OCI-M1 (cell line): ENCODE results near the gene LMAN2.
"Not testable (repeated sequence)": the region's sequence is repeated elsewhere in the genome, so short reads cannot be mapped to it uniquely, and the experiment has no call there.

Source experiments
- DNase-seq: peaks from one replicate; lab custom pipeline; 2025; lab: John Stamatoyannopoulos, UW

Gene LMAN2

GRCh38 chr5:177378884-177379883 lies 27.7 kb upstream of the LMAN2 start:
- peak; percentile 91 for DNase-seq

- no peak for DNase-seq
Measured at GRCh38 chr5:177377851-177378776, 26.6 kb upstream of the LMAN2 start.

- DNase-seq: no peak
Measured at GRCh38 chr5:177376107-177376506, 24.6 kb upstream of the LMAN2 start.

- DNase-seq: not testable (repeated sequence)
Measured at GRCh38 chr5:177375516-177375915, 24.0 kb upstream of the LMAN2 start.

- DNase-seq: no peak
Measured at GRCh38 chr5:177374211-177374610, 22.7 kb upstream of the LMAN2 start.

GRCh38 chr5:177373806-177374205 lies 22.3 kb upstream of the LMAN2 start:
- no peak for DNase-seq

GRCh38 chr5:177372910-177373309 lies 21.4 kb upstream of the LMAN2 start:
- DNase-seq: no peak

GRCh38 chr5:177372034-177372896 lies 20.8 kb upstream of the LMAN2 start:
- DNase-seq: no peak

GRCh38 chr5:177371120-177372033 lies 19.9 kb upstream of the LMAN2 start:
- no peak for DNase-seq

GRCh38 chr5:177370488-177371119 lies 19.1 kb upstream of the LMAN2 start:
- no peak for DNase-seq

- DNase-seq: no peak
Measured at GRCh38 chr5:177369645-177370440, 18.4 kb upstream of the LMAN2 start.

GRCh38 chr5:177368869-177369644 lies 17.6 kb upstream of the LMAN2 start:
- peak; percentile 47 for DNase-seq

- DNase-seq: no peak
Measured at GRCh38 chr5:177367981-177368868, 16.8 kb upstream of the LMAN2 start.

GRCh38 chr5:177367323-177367848 lies 15.9 kb upstream of the LMAN2 start:
- no peak for DNase-seq

GRCh38 chr5:177366528-177367322 lies 15.3 kb upstream of the LMAN2 start:
- no peak for DNase-seq

GRCh38 chr5:177365845-177366527 lies 14.5 kb upstream of the LMAN2 start:
- DNase-seq: no peak
